ENCODE results near the gene F11R. TPM values are rescaled to one million over a fixed set of nuclear protein-coding genes. Genes with fewer than 3 reads are reported as not detected.
A peak's percentile ranks its signal among the peaks of the same experiment; 100 is the strongest.
"Not testable (repeated sequence)": the region's sequence is repeated elsewhere in the genome, so short reads cannot be mapped to it uniquely, and the experiment has no call there.

F11R gene
- total RNA-seq, 1 experiment from 2014 or later = 17.4 TPM

DNA sequence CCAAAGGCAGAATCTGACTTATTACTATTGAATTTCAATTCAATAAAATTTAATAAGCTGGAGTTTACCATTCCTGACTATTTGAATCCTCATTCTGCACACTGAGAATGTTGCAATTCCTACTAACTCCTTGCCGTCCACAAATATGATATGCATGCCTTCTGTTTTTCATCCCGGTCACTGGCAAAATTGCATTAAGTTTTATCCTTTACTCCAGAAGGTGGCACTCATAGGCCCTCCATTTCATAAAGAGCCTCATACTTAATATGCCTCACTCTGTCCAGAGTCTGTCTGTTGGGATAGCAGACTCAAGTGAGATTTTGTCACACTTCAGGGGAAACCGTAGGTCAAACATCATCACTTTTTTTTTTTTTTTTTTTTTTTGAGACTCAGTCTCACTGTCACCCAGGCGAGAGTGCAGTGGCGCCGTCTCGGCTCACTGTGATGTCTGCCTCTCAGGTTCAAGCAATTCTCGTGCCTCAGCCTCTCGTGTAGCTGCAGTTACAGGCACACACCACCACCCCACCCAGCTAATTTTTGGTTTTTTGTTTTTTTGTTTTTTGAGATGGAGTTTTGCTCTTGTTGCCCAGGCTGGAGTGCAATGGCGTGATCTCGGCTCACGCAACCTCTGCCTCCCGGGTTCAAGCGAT, 27.3 kb downstream of the F11R start:
- peak; percentile 31 for DNase-seq (ENCODE audit: low read depth)
- in situ Hi-C loops (cut with HindIII; ENCODE audit: low pct_unique_long_range_greater_than_20kb, low sequenced_read_pairs) = no loop called here

DNA sequence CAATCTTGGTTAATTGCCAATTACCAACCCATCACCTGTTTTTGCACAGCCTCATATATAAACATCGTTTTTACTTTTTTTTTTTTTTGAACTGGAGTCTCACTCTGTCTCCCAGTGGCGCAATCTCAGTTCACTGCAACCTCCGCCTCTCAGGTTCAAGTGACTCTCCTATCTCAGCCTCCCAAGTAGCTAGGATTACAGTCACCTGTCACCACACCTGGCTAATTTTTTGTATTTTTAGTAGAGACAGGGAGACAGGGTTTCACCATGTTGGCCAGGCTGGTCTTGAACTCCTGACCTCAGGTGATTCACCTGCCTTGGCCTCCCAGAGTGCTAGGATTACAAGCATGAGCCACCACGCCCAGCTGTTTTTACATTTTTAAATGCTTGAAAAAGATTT, 28.9 kb downstream of the F11R start:
- DNase-seq (ENCODE audit: low read depth); in situ Hi-C loops (cut with HindIII; ENCODE audit: low pct_unique_long_range_greater_than_20kb, low sequenced_read_pairs): not testable (repeated sequence)

DNA sequence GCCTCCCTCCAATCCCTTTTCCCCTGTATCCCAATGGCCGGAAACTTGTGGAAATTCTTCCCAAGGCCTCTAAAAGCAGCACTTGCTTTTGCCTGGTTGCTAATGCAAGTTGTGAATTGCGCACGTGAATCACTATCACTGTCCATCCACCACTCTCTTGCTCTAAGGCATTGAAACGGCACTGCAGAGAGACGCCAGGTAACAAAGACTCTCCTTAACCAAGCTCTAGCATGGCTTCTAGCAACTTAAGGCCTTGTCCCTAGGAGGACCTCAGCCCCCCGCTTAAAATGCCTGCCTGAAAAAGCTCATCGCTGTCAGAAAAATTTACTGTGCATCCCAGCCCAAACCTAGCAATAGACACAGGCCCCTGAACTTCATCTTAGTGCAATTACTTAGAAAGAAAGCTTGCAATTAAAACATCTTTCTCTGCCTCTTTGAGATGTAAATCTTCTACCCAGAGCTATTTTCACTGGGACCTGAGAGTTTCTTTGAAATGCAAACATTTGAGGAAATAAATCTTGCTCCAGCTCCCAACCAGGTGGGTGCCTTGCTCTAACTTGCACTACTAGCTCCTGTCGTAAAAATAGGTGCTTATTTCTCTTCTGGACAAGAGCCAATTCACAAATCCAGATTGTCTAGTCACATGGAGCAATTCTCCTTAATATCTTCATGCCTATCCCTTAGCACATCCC, 33.4 kb downstream of the F11R start:
- in situ Hi-C loops (cut with HindIII; ENCODE audit: low pct_unique_long_range_greater_than_20kb, low sequenced_read_pairs) = no loop called here
- no peak for DNase-seq (ENCODE audit: low read depth)

DNA sequence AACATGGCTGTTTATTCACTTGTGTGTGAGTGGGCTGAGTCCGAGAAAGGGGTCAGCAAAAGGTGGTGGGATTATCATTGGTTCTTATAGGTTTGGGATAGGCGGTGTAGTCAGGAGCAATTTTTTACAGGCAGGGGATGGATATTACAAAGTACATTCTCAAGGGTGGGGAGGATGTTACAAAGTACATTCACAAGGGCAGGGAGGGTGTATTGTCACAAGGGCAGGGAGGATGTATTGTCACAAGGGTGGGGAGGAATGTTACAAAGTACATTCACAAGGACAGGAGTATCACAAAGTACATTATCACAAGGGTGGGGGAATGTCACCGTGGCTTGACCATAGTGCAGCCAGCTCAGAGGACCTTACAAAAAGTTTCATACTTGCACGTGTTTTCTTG, 35.2 kb downstream of the F11R start:
- no peak for DNase-seq (ENCODE audit: low read depth)
- in situ Hi-C loops (cut with HindIII; ENCODE audit: low pct_unique_long_range_greater_than_20kb, low sequenced_read_pairs) = no loop called here

DNA sequence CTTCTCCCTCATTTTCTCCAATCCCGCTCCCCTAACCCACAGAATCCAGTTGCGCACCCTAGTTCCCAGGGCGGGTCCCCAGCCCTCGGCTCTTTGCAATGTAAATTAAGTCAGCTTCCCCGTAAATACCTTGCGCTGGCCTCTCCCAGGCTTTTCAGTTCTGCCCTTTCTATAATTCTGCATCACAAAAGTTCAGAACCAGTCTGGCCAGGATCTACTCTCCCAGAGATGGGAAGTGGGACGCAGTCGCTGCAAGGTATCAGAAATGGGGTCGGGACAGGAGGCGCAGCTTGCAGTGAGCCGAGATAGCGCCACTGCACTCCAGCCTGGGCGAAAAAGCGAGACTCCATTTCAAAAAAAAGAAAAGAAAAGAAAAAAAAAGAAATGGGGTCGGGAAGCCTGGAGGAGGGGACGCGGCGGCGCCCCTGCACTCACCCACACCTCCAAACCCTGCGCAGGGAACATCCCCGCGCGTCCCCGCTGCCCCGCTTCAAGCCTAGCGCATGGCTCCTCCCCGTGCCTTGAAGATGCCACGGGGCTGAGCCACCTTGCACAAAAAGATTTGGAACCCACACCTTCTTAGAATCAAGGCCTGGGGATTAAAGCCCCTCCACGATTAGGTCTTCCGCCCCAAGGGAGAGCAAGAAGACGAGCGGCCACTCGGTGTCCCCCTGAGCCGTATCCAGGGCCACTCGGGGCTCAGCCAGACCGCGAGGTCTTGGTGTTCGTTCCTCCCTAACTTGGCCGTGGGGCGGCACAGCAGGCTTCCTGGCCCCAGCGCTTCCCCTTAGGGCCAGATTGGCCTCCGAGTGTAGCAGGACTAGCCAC, 39.2 kb downstream of the F11R start:
- in situ Hi-C loops (cut with HindIII; ENCODE audit: low pct_unique_long_range_greater_than_20kb, low sequenced_read_pairs) = no loop called here
- DNase-seq (ENCODE audit: low read depth) = no peak

DNA sequence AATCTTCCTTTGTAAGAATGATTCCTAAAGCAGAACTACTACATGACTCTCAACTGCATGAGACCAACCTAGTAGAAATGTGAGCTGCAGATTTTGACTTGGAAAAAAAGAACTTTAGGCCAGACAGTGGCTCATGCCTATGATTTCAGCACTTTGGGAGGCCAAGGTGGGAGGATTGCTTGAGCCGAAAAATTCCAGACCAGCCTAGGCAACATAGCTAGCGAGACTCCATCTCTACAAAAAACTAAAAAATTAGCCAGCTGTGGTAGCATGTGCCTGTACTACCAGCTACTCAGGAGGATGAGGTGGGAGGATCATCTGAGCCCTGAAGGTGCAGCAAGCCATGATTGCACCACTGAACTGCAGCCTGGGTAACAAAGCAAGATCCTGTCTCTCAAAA, 41.7 kb downstream of the F11R start:
- no peak for DNase-seq (ENCODE audit: low read depth)
- in situ Hi-C loops (cut with HindIII; ENCODE audit: low pct_unique_long_range_greater_than_20kb, low sequenced_read_pairs) = no loop called here

DNA sequence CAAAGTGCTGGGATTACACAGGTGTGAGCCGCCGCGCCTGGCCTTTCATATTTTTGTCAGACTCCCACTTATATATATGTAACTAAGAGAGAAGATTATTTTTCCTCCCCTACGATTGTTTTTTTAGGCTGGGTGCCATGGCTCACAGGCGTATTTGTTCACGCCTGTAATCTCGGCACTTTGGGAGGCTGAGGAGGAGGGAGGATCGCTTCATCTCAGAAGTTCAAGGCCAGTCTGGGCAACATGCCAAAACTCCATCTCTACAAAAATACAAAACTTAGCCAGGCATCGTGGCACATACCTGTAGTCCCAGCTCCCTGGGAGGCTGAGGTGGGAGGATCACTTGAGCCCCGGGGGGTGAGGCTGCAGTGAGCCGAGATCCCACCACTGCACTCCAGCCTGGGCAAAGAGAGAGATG, 42.4 kb downstream of the F11R start:
- in situ Hi-C loops (cut with HindIII; ENCODE audit: low pct_unique_long_range_greater_than_20kb, low sequenced_read_pairs) = no loop called here
- no peak for DNase-seq (ENCODE audit: low read depth)

DNA sequence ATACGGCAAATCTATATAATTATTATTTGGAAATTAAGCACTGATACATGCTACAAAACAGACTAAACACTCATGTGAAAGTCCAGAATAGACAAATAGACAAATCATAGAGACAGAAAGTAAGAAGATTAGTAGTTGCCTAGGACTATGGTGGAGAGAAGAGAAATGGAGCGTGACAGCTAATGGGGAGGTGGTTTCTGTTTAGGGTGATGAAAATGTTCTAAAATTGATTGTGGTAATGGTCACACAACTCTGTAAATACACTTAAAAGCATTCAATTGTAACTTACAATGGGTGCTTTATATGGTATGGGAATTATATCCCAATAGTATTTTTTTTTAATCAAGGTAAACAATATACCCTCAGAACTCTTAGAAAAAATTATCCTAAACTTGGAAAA, 45.9 kb downstream of the F11R start:
- no peak for DNase-seq (ENCODE audit: low read depth)
- in situ Hi-C loops (cut with HindIII; ENCODE audit: low pct_unique_long_range_greater_than_20kb, low sequenced_read_pairs) = no loop called here

DNA sequence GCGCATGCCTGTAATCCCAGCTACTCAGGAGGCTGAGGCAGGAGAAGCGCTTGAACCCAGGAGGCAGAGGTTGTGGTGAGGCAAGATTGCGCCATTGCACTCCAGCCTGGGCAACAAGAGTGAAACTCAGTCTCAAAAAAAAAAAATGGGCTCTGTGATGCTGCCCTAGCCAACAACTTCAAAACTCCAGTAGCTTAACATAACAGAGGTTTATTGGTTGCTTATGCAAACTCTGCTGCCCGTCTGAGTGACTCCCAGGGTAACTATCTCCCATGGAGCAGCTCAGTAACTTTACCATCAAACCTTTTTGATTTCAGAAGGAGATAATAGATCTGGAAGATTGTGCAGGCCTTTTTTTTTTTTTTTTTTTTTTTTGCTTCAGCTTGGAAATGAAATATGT, 47.5 kb downstream of the F11R start:
- in situ Hi-C loops (cut with HindIII; ENCODE audit: low pct_unique_long_range_greater_than_20kb, low sequenced_read_pairs) = no loop called here
- DNase-seq (ENCODE audit: low read depth) = no peak

DNA sequence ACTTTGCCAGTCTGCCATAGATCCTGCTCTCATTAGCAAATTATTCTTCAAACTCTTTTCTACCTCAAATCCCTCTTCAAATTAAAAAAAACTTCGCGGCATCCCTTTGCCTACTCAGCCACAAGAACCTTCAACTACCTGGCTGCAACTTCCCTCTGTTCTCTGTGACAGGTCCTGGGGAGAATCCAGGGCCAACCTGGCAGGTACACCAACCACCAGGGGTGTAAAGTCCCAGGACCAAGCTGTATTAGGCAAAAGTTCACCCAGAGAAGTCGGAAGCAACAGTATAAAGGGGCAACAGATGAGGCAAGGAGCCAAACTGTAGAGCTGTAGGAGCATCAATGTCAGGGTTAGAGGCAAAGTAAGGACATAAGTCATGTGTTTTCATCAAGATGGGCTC, 48.0 kb downstream of the F11R start:
- in situ Hi-C loops (cut with HindIII; ENCODE audit: low pct_unique_long_range_greater_than_20kb, low sequenced_read_pairs) = no loop called here
- no peak for DNase-seq (ENCODE audit: low read depth)

DNA sequence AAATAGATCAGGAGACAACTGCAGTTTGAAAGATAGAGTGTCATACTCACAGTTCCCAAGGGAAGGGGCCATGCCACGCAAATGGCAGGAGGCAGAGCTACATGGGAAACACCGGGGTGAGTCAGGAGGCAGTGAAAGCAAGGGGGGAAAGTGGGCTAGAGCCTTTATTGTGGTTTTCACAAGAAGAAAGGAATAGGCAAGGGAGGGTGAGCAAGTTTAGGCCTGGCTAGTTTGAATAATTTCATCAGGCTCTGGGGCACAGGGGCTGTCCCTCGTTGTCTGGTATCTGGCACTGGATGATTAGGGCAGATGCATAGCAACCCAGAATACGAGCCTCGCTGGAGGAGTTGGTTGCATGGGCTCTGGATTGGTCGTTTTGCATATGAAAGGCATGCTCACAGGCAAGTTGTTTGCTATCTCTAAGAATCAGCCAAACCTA, 49.3 kb downstream of the F11R start:
- DNase-seq (ENCODE audit: low read depth) = no peak
- in situ Hi-C loops (cut with HindIII; ENCODE audit: low pct_unique_long_range_greater_than_20kb, low sequenced_read_pairs) = no loop called here

DNA sequence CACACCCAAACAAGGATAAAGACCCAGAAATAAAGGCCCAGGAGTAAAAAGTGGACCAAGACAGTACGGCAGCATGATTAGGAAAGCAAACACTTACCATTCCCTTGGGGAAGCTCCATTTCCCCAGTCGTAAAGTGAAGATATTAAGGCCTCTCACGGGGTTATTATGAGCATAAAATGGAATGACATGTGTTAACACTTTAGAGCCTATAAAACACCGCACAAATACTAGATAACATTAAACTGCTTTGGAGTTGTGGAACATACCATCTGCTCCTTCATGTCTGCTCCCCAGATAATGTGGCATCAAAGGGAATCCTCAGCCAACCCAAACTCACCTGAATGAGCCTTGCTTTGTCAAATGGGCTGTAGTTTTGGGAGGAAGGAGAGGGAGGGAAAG, 57.4 kb downstream of the F11R start:
- no peak for DNase-seq (ENCODE audit: low read depth)
- in situ Hi-C loops (cut with HindIII; ENCODE audit: low pct_unique_long_range_greater_than_20kb, low sequenced_read_pairs) = no loop called here

DNA sequence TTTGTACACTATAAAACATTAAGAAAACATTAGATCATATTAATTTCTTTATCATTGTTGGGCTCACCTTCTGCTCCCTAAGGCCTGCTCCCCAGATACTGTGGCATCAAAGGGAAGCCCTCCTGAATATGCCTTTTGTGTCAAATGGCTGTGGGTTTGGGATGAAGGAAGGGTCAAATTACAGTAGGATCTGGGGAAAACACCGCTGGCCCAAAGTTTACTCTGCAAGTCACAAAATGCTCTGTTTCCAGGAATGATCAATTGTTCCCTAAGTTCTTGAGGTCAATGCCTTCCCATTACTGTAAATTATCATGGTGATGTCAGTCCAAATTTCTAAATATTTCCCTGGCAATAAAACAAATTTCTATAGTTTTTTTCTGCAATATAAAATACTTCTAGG, 59.5 kb downstream of the F11R start:
- DNase-seq (ENCODE audit: low read depth) = no peak
- in situ Hi-C loops (cut with HindIII; ENCODE audit: low pct_unique_long_range_greater_than_20kb, low sequenced_read_pairs) = no loop called here

DNA sequence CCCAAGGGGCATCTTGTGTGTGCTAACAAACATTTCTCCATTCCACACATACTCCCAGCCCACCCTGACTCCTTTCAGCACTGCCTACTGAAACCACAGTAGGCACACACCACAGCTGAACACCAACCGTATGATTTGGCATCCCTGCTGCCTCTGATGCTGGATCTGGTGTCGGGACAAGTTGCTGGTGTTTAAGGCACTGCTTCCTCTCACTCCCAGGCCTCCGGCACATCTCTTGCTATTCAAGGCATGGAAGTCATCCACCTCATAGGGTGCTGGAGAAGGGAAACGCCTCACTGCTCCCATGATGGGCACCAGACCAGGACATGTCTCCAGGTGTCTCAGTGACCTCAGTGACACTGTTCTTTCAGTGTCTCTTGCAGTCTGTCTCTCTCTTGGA, 64.0 kb downstream of the F11R start:
- in situ Hi-C loops (cut with HindIII; ENCODE audit: low pct_unique_long_range_greater_than_20kb, low sequenced_read_pairs) = no loop called here
- no peak for DNase-seq (ENCODE audit: low read depth)

DNA sequence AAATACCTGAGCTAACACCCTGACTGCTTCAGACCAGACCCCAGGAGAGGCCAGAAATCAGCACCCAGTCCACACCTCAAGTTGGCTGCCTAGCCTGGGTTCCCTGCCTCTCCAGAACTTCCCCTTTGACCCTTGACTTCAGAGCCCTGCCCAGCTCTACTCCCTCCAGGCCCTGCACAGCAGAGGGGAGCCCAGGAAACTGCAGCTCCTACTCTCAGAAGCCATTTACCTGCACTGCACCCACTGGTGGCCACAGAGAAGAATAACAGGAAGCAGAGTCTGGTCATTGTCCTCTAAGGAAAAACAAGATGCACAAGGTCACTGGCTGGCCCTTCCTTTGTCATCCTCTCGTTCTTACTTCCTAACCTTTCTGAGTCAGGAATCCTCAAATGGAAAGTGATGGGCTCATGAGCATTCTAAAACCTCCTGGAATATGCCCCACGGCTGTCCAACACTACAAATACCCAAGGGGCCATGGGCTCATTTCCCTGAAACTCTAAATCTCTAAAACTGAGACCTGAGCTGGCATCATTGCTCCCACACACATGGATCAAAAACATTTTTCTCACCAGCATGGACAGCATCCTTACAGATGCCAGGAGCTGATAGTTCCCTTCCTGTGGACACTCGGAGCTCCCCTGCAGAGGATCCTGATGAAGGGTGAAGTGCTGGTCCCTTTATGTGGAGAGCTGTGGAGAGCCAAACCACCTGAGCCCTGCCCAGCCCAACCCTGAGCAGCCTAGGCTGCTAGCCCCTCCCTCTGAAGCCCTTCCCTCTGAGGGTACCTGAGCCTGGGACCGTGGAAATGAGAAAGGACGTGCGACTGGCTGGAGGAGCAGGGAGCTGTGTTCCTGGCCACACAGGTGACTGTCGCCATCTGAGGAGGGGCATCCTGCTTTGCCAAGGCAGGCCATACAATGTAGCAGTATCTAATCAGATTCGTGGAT, 66.5 kb downstream of the F11R start, which contains the start of gene ITLN2:
Gene ITLN2 (minus strand): TSS at position 652 of the 947 bp plus-strand sequence. CDS start 68 bp downstream, at position 584.
- in situ Hi-C loops (cut with HindIII; ENCODE audit: low pct_unique_long_range_greater_than_20kb, low sequenced_read_pairs) = no loop called here
- no peak for DNase-seq (ENCODE audit: low read depth)

DNA sequence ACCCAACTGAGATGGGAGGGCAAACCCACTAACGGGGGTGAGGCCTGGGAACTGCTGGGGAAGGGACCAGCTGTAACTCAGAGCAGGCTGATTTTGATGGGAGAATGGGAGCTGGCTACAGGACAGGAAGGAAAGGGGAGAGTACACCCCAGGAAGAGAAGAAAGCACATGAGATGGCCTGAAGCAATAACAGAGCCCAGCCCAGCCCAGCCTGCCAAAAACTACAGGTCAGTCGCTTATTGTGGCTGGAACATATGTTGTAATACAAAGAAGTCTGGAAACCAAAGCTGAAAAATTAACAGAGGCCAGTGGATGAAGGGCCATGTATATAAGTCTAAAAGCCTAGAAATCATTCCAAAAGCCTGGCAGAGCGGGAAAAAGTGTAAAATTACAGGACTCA, 67.9 kb downstream of the F11R start:
- in situ Hi-C loops (cut with HindIII; ENCODE audit: low pct_unique_long_range_greater_than_20kb, low sequenced_read_pairs) = no loop called here
- no peak for DNase-seq (ENCODE audit: low read depth)

DNA sequence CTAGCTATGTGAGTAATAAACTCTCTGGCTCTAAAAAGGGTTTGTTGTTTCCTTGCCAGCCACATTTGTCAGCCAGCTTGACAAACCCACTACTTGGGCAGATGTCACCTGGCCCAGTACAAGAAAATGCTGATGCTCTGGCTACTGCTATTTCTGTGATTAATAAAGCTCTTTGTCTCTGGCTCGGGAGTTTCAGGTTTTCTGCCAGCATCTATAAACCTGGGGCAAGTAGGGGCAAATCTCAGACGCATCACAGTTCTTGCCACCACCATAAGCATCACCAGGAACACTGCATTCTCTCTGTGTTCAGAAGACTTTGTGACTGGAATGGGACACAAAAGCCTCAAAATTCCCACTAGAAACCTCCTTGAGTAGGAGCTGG, 68.8 kb downstream of the F11R start:
- in situ Hi-C loops (cut with HindIII; ENCODE audit: low pct_unique_long_range_greater_than_20kb, low sequenced_read_pairs) = no loop called here
- DNase-seq (ENCODE audit: low read depth) = no peak

DNA sequence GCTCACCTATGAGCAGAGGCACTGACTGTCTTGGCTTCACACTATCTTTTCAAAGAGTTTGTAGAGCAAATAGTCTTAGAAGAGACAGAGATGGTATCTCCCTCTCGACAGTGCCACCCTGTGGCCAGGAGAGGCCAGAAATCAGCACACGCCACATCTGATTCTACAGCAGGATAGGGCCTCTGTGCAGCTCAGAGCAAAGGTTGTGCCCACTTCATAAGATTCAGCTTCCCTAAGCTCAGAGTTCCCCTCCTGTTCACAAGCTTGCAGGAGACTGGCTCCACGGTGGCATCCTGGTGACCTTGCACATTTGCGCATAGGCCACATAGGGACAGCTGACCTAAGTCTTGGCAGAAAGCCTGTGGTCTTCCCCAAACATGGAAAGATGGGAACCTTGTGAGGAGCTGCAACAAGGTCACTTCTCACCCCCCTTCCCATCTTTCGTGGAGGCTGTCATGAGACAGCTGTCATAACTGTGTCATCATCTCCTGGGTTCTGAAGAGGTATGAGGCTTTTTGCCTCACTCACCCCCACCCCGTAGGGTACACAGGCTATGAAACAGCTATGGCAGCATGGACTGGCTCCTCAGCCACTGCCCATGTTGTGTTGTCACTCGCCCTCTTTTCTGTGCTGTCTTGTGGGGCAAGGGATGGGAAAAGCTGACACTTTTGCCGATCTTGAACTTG, 69.4 kb downstream of the F11R start:
- in situ Hi-C loops (cut with HindIII; ENCODE audit: low pct_unique_long_range_greater_than_20kb, low sequenced_read_pairs) = no loop called here
- DNase-seq (ENCODE audit: low read depth) = peak; percentile 45

All from Caki2 (cell line).